Rectal smooth muscle tissue (tissue), 1 donor: ENCODE measurements around the gene UQCC3.

Experiments used
- H3K27ac ChIP-seq: one replicate; pipeline ENCODE4 v1.7.0; 2013; ENCODE audit warnings: low read depth, low read length, inconsistent platforms
- H3K27me3 ChIP-seq: one replicate; pipeline ENCODE4 v1.7.0; 2013; ENCODE audit warnings: low read length; ENCODE audit not compliant: control insufficient read depth, insufficient read depth
- H3K36me3 ChIP-seq: one replicate; pipeline ENCODE4 v1.7.0; 2013; ENCODE audit warnings: low read length; ENCODE audit not compliant: control insufficient read depth, insufficient read depth
- H3K4me1 ChIP-seq: one replicate; pipeline ENCODE4 v1.7.0; 2013; ENCODE audit warnings: low read length; ENCODE audit not compliant: control insufficient read depth, insufficient read depth
- H3K4me3 ChIP-seq: one replicate; pipeline ENCODE4 v1.7.0; 2013; ENCODE audit warnings: low read length
- H3K9ac ChIP-seq: one replicate; pipeline ENCODE4 v1.7.0; 2013; ENCODE audit warnings: low read length

The UQCC3 gene, protein sequence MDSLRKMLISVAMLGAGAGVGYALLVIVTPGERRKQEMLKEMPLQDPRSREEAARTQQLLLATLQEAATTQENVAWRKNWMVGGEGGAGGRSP

GRCh38 chr11:62671608-62672389 is at the start of gene UQCC3, which contains the start of gene LBHD1:
Gene UQCC3 (plus strand): TSS chr11:62671673. CDS start chr11:62671746, 73 bp downstream.
Gene LBHD1 (minus strand): TSS chr11:62672267. CDS start chr11:62670031, 2,236 bp downstream.
- Histone ChIP-seq H3K4me3 (peak within 1 kb of the TSS; percentile 90), H3K36me3 (peaks cover 13% of the 10 kb centered on the region), H3K4me1 (peaks cover 11% of the 10 kb centered on the region), H3K27ac (peak within 1 kb of the TSS; percentile 91), H3K9ac (peak within 1 kb of the TSS; percentile 95), H3K27me3 (no peaks in the 10 kb centered on the region)

- Histone ChIP-seq H3K27me3 (no peaks in the 10 kb centered on the region), H3K4me1 (peaks cover 9% of the 10 kb centered on the region), H3K9ac (no peak overlapping the region), H3K4me3 (peak overlapping the region; percentile 52), H3K27ac (peak overlapping the region; percentile 79), H3K36me3 (peaks cover 22% of the 10 kb centered on the region)
These were observed 48.9 kb upstream of the UQCC3 start for GRCh38 chr11:62622476-62623089.

DNA sequence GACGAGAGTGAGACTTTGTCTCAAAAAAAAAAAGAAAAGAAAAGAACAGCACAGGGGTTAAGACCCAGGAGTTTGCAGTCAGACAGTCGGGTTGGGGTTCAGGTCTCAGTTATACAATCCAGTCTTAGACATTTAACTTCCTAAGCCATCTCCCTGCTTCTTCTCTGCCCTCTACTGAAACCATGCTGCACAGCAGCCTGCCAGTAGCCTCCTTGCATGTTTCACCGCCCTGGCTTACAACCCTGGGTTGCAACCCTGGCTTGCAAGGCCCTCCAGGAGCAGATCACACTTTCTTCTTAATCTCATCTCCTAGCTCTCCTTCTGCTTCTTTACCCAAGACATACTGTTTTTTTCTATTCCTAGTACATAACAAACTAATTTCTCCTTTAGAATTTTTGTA is 43.8 kb upstream of the UQCC3 start:
- Histone ChIP-seq H3K27me3 (no peaks in the 10 kb centered on the region), H3K4me3 (no peak overlapping the region), H3K9ac (no peak overlapping the region), H3K27ac (no peak overlapping the region), H3K4me1 (no peaks in the 10 kb centered on the region), H3K36me3 (peaks cover 61% of the 10 kb centered on the region)

DNA sequence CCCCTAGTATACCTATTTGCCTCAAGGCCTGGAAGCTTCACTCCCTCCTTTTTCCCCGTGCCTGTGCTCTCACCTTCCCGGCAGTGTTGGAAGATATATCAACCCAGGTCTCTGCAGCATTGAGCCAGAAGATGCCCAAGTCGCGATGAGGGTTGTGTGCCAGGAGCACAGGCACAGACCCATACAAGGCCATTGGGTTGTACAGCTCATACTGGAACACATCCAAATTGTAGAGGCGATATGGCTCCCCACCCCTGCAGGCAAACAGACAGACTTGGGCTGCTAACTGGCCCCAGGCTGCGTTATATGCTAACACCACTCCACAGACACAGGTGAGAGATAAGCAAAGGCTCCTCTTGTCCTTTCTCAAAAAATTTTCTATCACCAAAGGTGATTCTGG is 39.0 kb upstream of the UQCC3 start:
- H3K27ac ChIP-seq = peak overlapping the region; percentile 45
- H3K36me3 ChIP-seq = peaks cover 66% of the 10 kb centered on the region
- H3K4me1 ChIP-seq = no peaks in the 10 kb centered on the region
- no peak overlapping the region for H3K4me3 ChIP-seq
- no peak overlapping the region for H3K9ac ChIP-seq
- H3K27me3 ChIP-seq = no peaks in the 10 kb centered on the region

DNA sequence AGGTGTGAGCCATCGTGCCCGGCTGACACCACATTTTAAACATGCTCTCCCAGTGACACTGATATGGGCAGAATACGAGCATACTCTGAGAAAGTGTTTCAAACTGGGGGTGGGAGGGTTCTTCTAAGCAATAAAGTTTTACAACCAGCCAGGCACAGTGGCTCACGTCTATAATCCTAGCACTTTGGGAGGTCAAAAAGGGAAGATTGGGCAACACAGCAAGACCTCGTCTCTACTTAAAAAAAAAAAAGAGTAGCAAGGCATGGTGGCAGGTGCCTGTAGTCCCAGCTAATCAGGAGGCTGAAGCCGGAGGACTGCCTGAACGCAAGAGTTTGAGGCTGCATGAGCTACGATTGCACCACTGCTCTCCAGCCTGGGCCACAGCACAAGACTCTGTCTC is 27.3 kb upstream of the UQCC3 start:
- no peaks in the 10 kb centered on the region for H3K27me3 ChIP-seq
- H3K4me3 ChIP-seq = no peak overlapping the region
- H3K9ac ChIP-seq = no peak overlapping the region
- no peak overlapping the region for H3K27ac ChIP-seq
- peaks cover 12% of the 10 kb centered on the region for H3K4me1 ChIP-seq
- peaks cover 19% of the 10 kb centered on the region for H3K36me3 ChIP-seq

- Histone ChIP-seq H3K9ac (peak overlapping the region; percentile 90), H3K27me3 (no peaks in the 10 kb centered on the region), H3K4me1 (peaks cover 12% of the 10 kb centered on the region), H3K4me3 (peak overlapping the region; percentile 94), H3K27ac (peak overlapping the region; percentile 87), H3K36me3 (peaks cover 21% of the 10 kb centered on the region)
These were observed 25.9 kb upstream of the UQCC3 start for GRCh38 chr11:62645671-62645945.

- H3K4me1 ChIP-seq = peaks cover 12% of the 10 kb centered on the region
- H3K9ac ChIP-seq = peak within 1 kb of the TSS; percentile 90
- H3K27me3 ChIP-seq = no peaks in the 10 kb centered on the region
- peak within 1 kb of the TSS; percentile 94 for H3K4me3 ChIP-seq
- peaks cover 21% of the 10 kb centered on the region for H3K36me3 ChIP-seq
- peak within 1 kb of the TSS; percentile 87 for H3K27ac ChIP-seq
These were observed 25.3 kb upstream of the UQCC3 start, which contains the start of gene GANAB for GRCh38 chr11:62645946-62646824. Gene GANAB (minus strand): TSS chr11:62646613. CDS start chr11:62646599, 14 bp downstream.

- Histone ChIP-seq H3K36me3 (peaks cover 21% of the 10 kb centered on the region), H3K9ac (no peak overlapping the region), H3K4me3 (peak overlapping the region; percentile 48), H3K27me3 (no peaks in the 10 kb centered on the region), H3K4me1 (peaks cover 12% of the 10 kb centered on the region), H3K27ac (peak overlapping the region; percentile 64)
These were observed 24.5 kb upstream of the UQCC3 start for GRCh38 chr11:62646825-62647608.

GRCh38 chr11:62647609-62648005 is 23.9 kb upstream of the UQCC3 start:
- Histone ChIP-seq H3K9ac (no peak overlapping the region), H3K27ac (no peak overlapping the region)

DNA sequence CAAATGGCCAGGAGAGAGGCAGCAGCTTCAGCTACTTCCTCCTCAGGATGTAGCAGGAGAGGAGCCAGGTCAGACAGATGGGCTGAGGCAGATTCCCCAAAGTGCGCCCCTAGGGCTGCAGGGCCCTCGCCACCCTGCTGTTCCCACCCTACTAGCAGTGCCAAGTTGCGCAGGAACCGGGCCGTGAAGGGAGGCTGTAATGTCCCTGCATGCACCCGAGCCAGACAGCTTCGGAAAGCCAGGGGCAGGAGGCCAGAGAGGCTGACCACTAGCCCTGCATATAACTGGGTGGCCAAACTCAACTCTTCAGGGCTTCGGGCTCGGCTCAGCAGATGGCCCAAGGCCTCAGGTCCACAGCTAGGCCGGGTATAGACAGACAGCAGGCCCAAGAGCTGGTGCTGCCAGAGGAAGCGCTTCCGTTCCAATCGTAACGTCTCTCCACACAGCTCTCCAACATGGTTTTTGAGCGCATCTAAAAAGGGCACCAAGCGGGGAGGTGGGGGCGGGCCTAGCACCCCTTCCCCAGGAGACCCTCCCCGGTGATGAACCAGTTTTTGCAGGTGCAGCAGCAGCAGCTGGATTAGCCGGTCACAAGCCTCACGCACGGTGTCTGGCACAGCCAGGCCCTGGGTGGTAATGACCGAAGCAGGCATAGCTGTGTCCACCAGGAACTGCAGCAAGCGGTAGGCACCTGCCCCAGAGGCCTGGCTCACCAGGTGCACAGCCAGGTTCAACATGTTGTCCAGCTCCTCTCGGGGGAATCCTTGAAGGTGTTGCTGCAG is 23.1 kb upstream of the UQCC3 start:
- Histone ChIP-seq H3K27ac (no peak overlapping the region), H3K4me1 (peaks cover 18% of the 10 kb centered on the region), H3K27me3 (no peaks in the 10 kb centered on the region), H3K36me3 (peaks cover 21% of the 10 kb centered on the region), H3K4me3 (no peak overlapping the region), H3K9ac (no peak overlapping the region)

More at GRCh38 chr11:62647609-62648005, 23.9 kb upstream of the UQCC3 start:
- H3K36me3 ChIP-seq = peaks cover 21% of the 10 kb centered on the region
- H3K4me1 ChIP-seq = peaks cover 16% of the 10 kb centered on the region
- no peak overlapping the region for H3K4me3 ChIP-seq
- no peaks in the 10 kb centered on the region for H3K27me3 ChIP-seq

GRCh38 chr11:62648967-62649364 is 22.5 kb upstream of the UQCC3 start:
- no peak overlapping the region for H3K4me3 ChIP-seq
- peaks cover 21% of the 10 kb centered on the region for H3K36me3 ChIP-seq
- H3K9ac ChIP-seq = no peak overlapping the region
- no peaks in the 10 kb centered on the region for H3K27me3 ChIP-seq
- no peak overlapping the region for H3K27ac ChIP-seq
- peaks cover 18% of the 10 kb centered on the region for H3K4me1 ChIP-seq
